GM21367 (cell line): ENCODE data around the gene PITHD1.
"Not testable (repeated sequence)": the region's sequence is repeated elsewhere in the genome, so short reads cannot be mapped to it uniquely, and the experiment has no call there.

Source experiments
- ATAC-seq: cut with Tn5 transposase; IDR thresholded peaks from one replicate; pipeline ENCODE4 v1.9.1; 2021; ENCODE audit not compliant: unreplicated experiment

PITHD1 gene

GRCh38 chr1:23777979-23778814 lies at the start of gene PITHD1:
Gene PITHD1 (plus strand): TSS chr1:23778418. CDS start chr1:23778516, 98 bp downstream.
- ATAC-seq: peak; percentile 55

GRCh38 chr1:23732363-23733224 lies 45.6 kb upstream of the PITHD1 start:
- ATAC-seq: no peak

- ATAC-seq: not testable (repeated sequence)
Observed at GRCh38 chr1:23733281-23733680, 44.9 kb upstream of the PITHD1 start.

GRCh38 chr1:23736437-23737134 lies 41.6 kb upstream of the PITHD1 start:
- ATAC-seq: no peak

GRCh38 chr1:23741609-23742008 lies 36.6 kb upstream of the PITHD1 start:
- ATAC-seq: no peak

GRCh38 chr1:23742670-23743286 lies 35.4 kb upstream of the PITHD1 start:
- ATAC-seq: peak; percentile 15

GRCh38 chr1:23743287-23744152 lies 34.7 kb upstream of the PITHD1 start, which contains the start of gene ELOA:
Gene ELOA (plus strand): TSS chr1:23743471. CDS start chr1:23743504, 33 bp downstream.
- peak; percentile 63 for ATAC-seq

GRCh38 chr1:23745515-23745914 lies 32.7 kb upstream of the PITHD1 start:
- no peak for ATAC-seq

- no peak for ATAC-seq
Observed at GRCh38 chr1:23748016-23748415, 30.2 kb upstream of the PITHD1 start.

GRCh38 chr1:23751050-23751814 lies 27.0 kb upstream of the PITHD1 start:
- ATAC-seq: no peak

- ATAC-seq: no peak
Observed at GRCh38 chr1:23751815-23752200, 26.4 kb upstream of the PITHD1 start.

GRCh38 chr1:23752909-23753308 lies 25.3 kb upstream of the PITHD1 start:
- no peak for ATAC-seq

GRCh38 chr1:23756676-23757075 lies 21.5 kb upstream of the PITHD1 start:
- no peak for ATAC-seq

- no peak for ATAC-seq
Observed at GRCh38 chr1:23757812-23758211, 20.4 kb upstream of the PITHD1 start.

- no peak for ATAC-seq
Observed at GRCh38 chr1:23759277-23759676, 18.9 kb upstream of the PITHD1 start.

- no peak for ATAC-seq
Observed at GRCh38 chr1:23763041-23763577, 15.1 kb upstream of the PITHD1 start.

GRCh38 chr1:23768733-23769132 lies 9.5 kb upstream of the PITHD1 start:
- no peak for ATAC-seq

- ATAC-seq: no peak
Observed at GRCh38 chr1:23772049-23772853, 6.0 kb upstream of the PITHD1 start.
